ENCODE measurements around the gene GRIA3.

GRIA3 gene

DNA sequence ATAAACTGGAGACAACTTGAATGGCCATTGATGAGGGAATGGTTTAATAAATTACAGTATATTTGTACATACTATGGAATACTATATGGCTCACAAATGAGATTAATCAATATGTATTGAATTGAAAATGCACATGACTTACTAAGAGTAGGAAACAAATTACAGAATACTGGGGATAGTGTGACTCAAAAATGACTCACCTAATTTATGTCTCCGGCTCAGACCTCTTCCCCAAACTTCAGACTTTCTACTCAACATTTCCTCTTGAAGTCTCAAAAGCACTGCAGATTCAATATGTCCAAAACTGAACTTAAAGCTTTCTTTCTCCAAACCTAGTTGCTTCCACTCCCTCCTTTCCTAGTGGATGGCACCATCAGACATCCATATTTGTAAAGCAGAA, 28.8 kb upstream of the GRIA3 start:
- H3K9ac ChIP-seq: no peak overlapping the region
- H3K79me2 ChIP-seq: no peaks in the 10 kb centered on the region
- H3K4me3 ChIP-seq (ENCODE audit: low read depth, low read length): no peak overlapping the region
- H3K27me3 ChIP-seq (ENCODE audit: control insufficient read depth, insufficient read depth, low read length): no peaks in the 10 kb centered on the region
- no peaks in the 10 kb centered on the region for H3K9me3 ChIP-seq (ENCODE audit: control insufficient read depth, low read length)
- no peaks in the 10 kb centered on the region for H3K4me1 ChIP-seq
- no peak overlapping the region for H3K4me2 ChIP-seq (ENCODE audit: low read length)
- no peak overlapping the region for H3K27ac ChIP-seq
- no peaks in the 10 kb centered on the region for H3K36me3 ChIP-seq (ENCODE audit: control insufficient read depth, insufficient read depth, low read length)
- H2AFZ ChIP-seq: no peak overlapping the region
- TF ChIP-seq CTCF (IDR thresholded peaks at IDR 0.05): no peak

- H3K9me3 ChIP-seq (ENCODE audit: control insufficient read depth, low read length): no peaks in the 10 kb centered on the region
- H3K27ac ChIP-seq: no peak overlapping the region
These were observed 26.5 kb upstream of the GRIA3 start for GRCh38 chrX:123157586-123157985.

GRCh38 chrX:123159403-123159802, 24.7 kb upstream of the GRIA3 start:
- Histone ChIP-seq H2AFZ (no peak overlapping the region), H3K4me3 (ENCODE audit: low read depth, low read length) (no peak overlapping the region), H3K79me2 (no peaks in the 10 kb centered on the region), H3K27ac (no peak overlapping the region), H3K9me3 (ENCODE audit: control insufficient read depth, low read length) (no peaks in the 10 kb centered on the region), H3K4me1 (no peaks in the 10 kb centered on the region), H3K4me2 (ENCODE audit: low read length) (no peak overlapping the region), H3K36me3 (ENCODE audit: control insufficient read depth, insufficient read depth, low read length) (no peaks in the 10 kb centered on the region), H3K9ac (no peak overlapping the region), H3K27me3 (ENCODE audit: control insufficient read depth, insufficient read depth, low read length) (no peaks in the 10 kb centered on the region)
- TF ChIP-seq CTCF (IDR thresholded peaks at IDR 0.05): no peak

More at GRCh38 chrX:123157586-123157985, 26.5 kb upstream of the GRIA3 start:
- H2AFZ ChIP-seq: no peak overlapping the region
- H3K4me3 ChIP-seq (ENCODE audit: low read depth, low read length): no peak overlapping the region
- no peaks in the 10 kb centered on the region for H3K36me3 ChIP-seq (ENCODE audit: control insufficient read depth, insufficient read depth, low read length)
- no peaks in the 10 kb centered on the region for H3K4me1 ChIP-seq
- H3K79me2 ChIP-seq: no peaks in the 10 kb centered on the region
- no peak for TF ChIP-seq CTCF (IDR thresholded peaks at IDR 0.05)
- no peaks in the 10 kb centered on the region for H3K27me3 ChIP-seq (ENCODE audit: control insufficient read depth, insufficient read depth, low read length)
- H3K4me2 ChIP-seq (ENCODE audit: low read length): no peak overlapping the region
- H3K9ac ChIP-seq: no peak overlapping the region

- Histone ChIP-seq H3K27ac (no peak overlapping the region), H3K9me3 (ENCODE audit: control insufficient read depth, low read length) (no peaks in the 10 kb centered on the region), H3K9ac (no peak overlapping the region), H3K4me3 (ENCODE audit: low read depth, low read length) (no peak overlapping the region), H3K4me1 (no peaks in the 10 kb centered on the region), H3K27me3 (ENCODE audit: control insufficient read depth, insufficient read depth, low read length) (no peaks in the 10 kb centered on the region), H3K79me2 (no peaks in the 10 kb centered on the region), H3K4me2 (ENCODE audit: low read length) (no peak overlapping the region), H3K36me3 (ENCODE audit: control insufficient read depth, insufficient read depth, low read length) (no peaks in the 10 kb centered on the region), H2AFZ (no peak overlapping the region)
- no peak for TF ChIP-seq CTCF (IDR thresholded peaks at IDR 0.05)
These were observed 16.5 kb upstream of the GRIA3 start for GRCh38 chrX:123167621-123168020.

DNA sequence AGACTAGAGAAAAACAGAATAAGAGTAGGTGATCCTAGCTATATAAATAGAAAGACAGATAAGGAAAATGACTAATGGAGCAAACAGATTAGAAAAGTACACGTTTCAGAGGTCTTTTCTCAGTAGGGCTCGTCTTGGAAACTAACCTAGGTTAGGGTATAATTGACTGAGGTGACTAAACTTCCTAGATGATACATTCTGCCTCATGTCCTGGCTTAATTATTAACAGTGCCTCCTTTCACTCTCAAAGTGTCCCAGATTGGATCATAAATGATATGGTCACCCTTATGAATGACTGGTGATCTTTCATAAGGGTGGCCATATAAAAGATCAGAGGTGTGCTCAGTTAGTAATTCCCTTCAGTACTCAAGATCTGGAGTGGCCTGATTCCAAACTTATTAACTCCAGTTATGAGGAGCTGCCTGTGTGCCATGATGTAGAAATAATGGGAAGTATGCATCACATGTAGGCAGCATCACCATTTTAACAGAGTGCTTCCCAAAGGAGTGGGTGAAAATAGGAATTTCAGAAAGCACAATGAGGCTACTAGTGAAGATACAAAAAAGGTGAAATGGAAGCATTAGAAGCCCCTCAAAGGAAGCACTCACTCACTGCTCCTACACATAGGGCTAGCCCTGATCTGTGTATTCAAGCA, 14.7 kb upstream of the GRIA3 start:
- Histone ChIP-seq H3K79me2 (no peaks in the 10 kb centered on the region), H3K4me2 (ENCODE audit: low read length) (no peak overlapping the region), H3K4me3 (ENCODE audit: low read depth, low read length) (no peak overlapping the region), H2AFZ (no peak overlapping the region), H3K4me1 (no peaks in the 10 kb centered on the region), H3K36me3 (ENCODE audit: control insufficient read depth, insufficient read depth, low read length) (no peaks in the 10 kb centered on the region), H3K27ac (no peak overlapping the region), H3K27me3 (ENCODE audit: control insufficient read depth, insufficient read depth, low read length) (no peaks in the 10 kb centered on the region), H3K9me3 (ENCODE audit: control insufficient read depth, low read length) (no peaks in the 10 kb centered on the region), H3K9ac (no peak overlapping the region)
- no peak for TF ChIP-seq CTCF (IDR thresholded peaks at IDR 0.05)

Data from parathyroid adenoma (tissue), 2 donors.